UCSD-AML1 (cell line): Measurements from ENCODE around the gene RERGL.
"Not testable (repeated sequence)": the region's sequence is repeated elsewhere in the genome, so short reads cannot be mapped to it uniquely, and the experiment has no call there.

Experiments used
- DNase-seq: peaks from one replicate; lab custom pipeline; 2025; ENCODE audit not compliant: unreplicated experiment; lab: John Stamatoyannopoulos, UW

The RERGL gene

GRCh38 chr12:18090093-18090492, at the start of gene RERGL:
Gene RERGL, minus strand, starts transcription at chr12:18090193. Its CDS starts 53 bp downstream, at chr12:18090140.
- DNase-seq: no peak

- DNase-seq: no peak
These were observed 49.3 kb upstream of the RERGL start for GRCh38 chr12:18139254-18139653.

- DNase-seq: no peak
These were observed 45.5 kb upstream of the RERGL start for GRCh38 chr12:18135509-18135908.

GRCh38 chr12:18135086-18135485, 45.1 kb upstream of the RERGL start:
- DNase-seq: no peak

GRCh38 chr12:18130851-18131250, 40.9 kb upstream of the RERGL start:
- no peak for DNase-seq

- DNase-seq: no peak
These were observed 33.7 kb upstream of the RERGL start for GRCh38 chr12:18123707-18124106.

GRCh38 chr12:18120899-18121298, 30.9 kb upstream of the RERGL start:
- DNase-seq: no peak

GRCh38 chr12:18108611-18109010, 18.6 kb upstream of the RERGL start:
- no peak for DNase-seq

- no peak for DNase-seq
These were observed 13.6 kb upstream of the RERGL start for GRCh38 chr12:18103624-18104023.

GRCh38 chr12:18101043-18101442, 11.1 kb upstream of the RERGL start:
- no peak for DNase-seq

GRCh38 chr12:18084080-18084479, 5.9 kb downstream of the RERGL start:
- no peak for DNase-seq

- no peak for DNase-seq
These were observed 10.3 kb downstream of the RERGL start for GRCh38 chr12:18079541-18080246.

GRCh38 chr12:18074001-18074400, 16.0 kb downstream of the RERGL start:
- DNase-seq: no peak

GRCh38 chr12:18072723-18073122, 17.3 kb downstream of the RERGL start:
- no peak for DNase-seq

- DNase-seq: no peak
These were observed 18.7 kb downstream of the RERGL start for GRCh38 chr12:18071336-18071735.

- DNase-seq: no peak
These were observed 21.6 kb downstream of the RERGL start for GRCh38 chr12:18068355-18068754.

- DNase-seq: no peak
These were observed 23.3 kb downstream of the RERGL start for GRCh38 chr12:18066666-18067065.

GRCh38 chr12:18062867-18063266, 27.1 kb downstream of the RERGL start:
- not testable (repeated sequence) for DNase-seq

- DNase-seq: no peak
These were observed 32.9 kb downstream of the RERGL start for GRCh38 chr12:18057051-18057450.

GRCh38 chr12:18054925-18055619, 34.9 kb downstream of the RERGL start:
- DNase-seq: no peak

GRCh38 chr12:18045446-18045992, 44.5 kb downstream of the RERGL start:
- no peak for DNase-seq

- not testable (repeated sequence) for DNase-seq
These were observed 49.8 kb downstream of the RERGL start for GRCh38 chr12:18040060-18040742.
